Measurements from ENCODE around the gene LAMA4. TPM values are rescaled to one million over a fixed set of nuclear protein-coding genes. Genes with fewer than 3 reads are reported as not detected.

The LAMA4 gene
- total and polyA plus RNA-seq, 9 donors = 29.0 to 92.8 (median 42.5) TPM

- H3K4me1 ChIP-seq (ENCODE audit: insufficient read depth) = peaks cover 6% of the 10 kb centered on the region
- H3K27ac ChIP-seq = peak overlapping the region in 1 of 2 donors; percentile 63
- peak; percentile 71 to 76 (median 75) for DNase-seq
- no peaks in the 10 kb centered on the region for H3K9me3 ChIP-seq
- TF ChIP-seq CTCF (IDR thresholded peaks at IDR 0.05) (no peak), EP300 (IDR thresholded peaks at IDR 0.05) (no peak), POLR2A (IDR thresholded peaks at IDR 0.05) (no peak)
- H3K36me3 ChIP-seq = no peaks in the 10 kb centered on the region
- intact Hi-C loops (cut with DNase I) = no loop called here
- WGBS, 3 donors = 6 to 10% (median 6%) methylated on average over 4 of the region's 4 CpGs
- H3K4me3 ChIP-seq = no peak overlapping the region
- no peaks in the 10 kb centered on the region for H3K27me3 ChIP-seq
These were observed 34.7 kb upstream of the LAMA4 start for GRCh38 chr6:112289038-112289566.

- H3K9me3 ChIP-seq = no peaks in the 10 kb centered on the region
- intact Hi-C loops (cut with DNase I) = no loop called here
- TF ChIP-seq CTCF (IDR thresholded peaks at IDR 0.05) (no peak), POLR2A (IDR thresholded peaks at IDR 0.05) (no peak), EP300 (IDR thresholded peaks at IDR 0.05) (no peak)
- no peaks in the 10 kb centered on the region for H3K27me3 ChIP-seq
- no peaks in the 10 kb centered on the region for H3K36me3 ChIP-seq
- DNase-seq = no peak
- no peak overlapping the region for H3K4me3 ChIP-seq
- H3K4me1 ChIP-seq (ENCODE audit: insufficient read depth) = peaks cover 6% of the 10 kb centered on the region
- peak overlapping the region in 1 of 2 donors; percentile 63 for H3K27ac ChIP-seq
These were observed 34.1 kb upstream of the LAMA4 start for GRCh38 chr6:112288475-112288874.

- H3K27ac ChIP-seq = no peak overlapping the region
- H3K4me1 ChIP-seq (ENCODE audit: insufficient read depth) = peaks cover 6% of the 10 kb centered on the region
- no peak overlapping the region for H3K4me3 ChIP-seq
- DNase-seq = no peak
- no peaks in the 10 kb centered on the region for H3K36me3 ChIP-seq
- WGBS, 3 donors = 35 to 54% (median 48%) methylated on average over 4 of the region's 4 CpGs
- no peaks in the 10 kb centered on the region for H3K27me3 ChIP-seq
- no peak for TF ChIP-seq CTCF (IDR thresholded peaks at IDR 0.05)
- no peak for TF ChIP-seq POLR2A (IDR thresholded peaks at IDR 0.05)
- TF ChIP-seq EP300 (IDR thresholded peaks at IDR 0.05) = no peak
- intact Hi-C loops (cut with DNase I) = no loop called here
- no peaks in the 10 kb centered on the region for H3K9me3 ChIP-seq
These were observed 33.3 kb upstream of the LAMA4 start for GRCh38 chr6:112287577-112288225.

GRCh38 chr6:112286500-112287144, 32.3 kb upstream of the LAMA4 start:
- TF ChIP-seq EP300 (IDR thresholded peaks at IDR 0.05) (no peak), CTCF (IDR thresholded peaks at IDR 0.05) (no peak), POLR2A (IDR thresholded peaks at IDR 0.05) (no peak)
- no peaks in the 10 kb centered on the region for H3K27me3 ChIP-seq
- H3K36me3 ChIP-seq = no peaks in the 10 kb centered on the region
- 22 to 36% (median 34%) methylated on average over 1 of the region's 1 CpG for WGBS, 3 donors
- intact Hi-C loops (cut with DNase I) = no loop called here
- H3K9me3 ChIP-seq = no peaks in the 10 kb centered on the region
- no peak overlapping the region for H3K4me3 ChIP-seq
- no peak for DNase-seq
- peaks cover 7% of the 10 kb centered on the region for H3K4me1 ChIP-seq (ENCODE audit: insufficient read depth)
- no peak overlapping the region for H3K27ac ChIP-seq

Measured in ovary (tissue), 9 donors.